ENCODE results near the gene AKR1A1. TPM values are rescaled to one million over a fixed set of nuclear protein-coding genes. Genes with fewer than 3 reads are reported as not detected.
A peak's percentile ranks its signal among the peaks of the same experiment; 100 is the strongest.

The AKR1A1 gene
- total RNA-seq, 1 experiment from 2014 or later, result 94.9 TPM

GRCh38 chr1:45535988-45536766 is 14.4 kb upstream of the AKR1A1 start:
- peak overlapping the region; percentile 46 for H3K4me2 ChIP-seq (ENCODE audit: low read length)
- POLR2A ChIA-PET (ENCODE audit: unreplicated experiment), result no interaction called here

GRCh38 chr1:45536886-45537285 is 13.7 kb upstream of the AKR1A1 start:
- Histone ChIP-seq H3K4me1 (ENCODE audit: insufficient read depth, low read length) (peaks cover 17% of the 10 kb centered on the region), H3K79me2 (ENCODE audit: low read length) (no peaks in the 10 kb centered on the region), H3K4me3 (ENCODE audit: low read length) (no peak overlapping the region), H3F3A (ENCODE audit: low read length, unreplicated experiment) (no peaks in the 10 kb centered on the region), H4K20me1 (ENCODE audit: low read length) (no peaks in the 10 kb centered on the region), H3K9ac (ENCODE audit: low read length) (no peak overlapping the region), H3K27me3 (ENCODE audit: low read length) (no peaks in the 10 kb centered on the region), H3K4me2 (ENCODE audit: low read length) (peak overlapping the region; percentile 46; the same call in 1 of the 2 replicates), H3K9me3 (ENCODE audit: low read length) (no peaks in the 10 kb centered on the region), H3K9me2 (replicated peaks; ENCODE audit: low read length) (no peaks in the 10 kb centered on the region), H3K36me3 (ENCODE audit: low read depth, low read length) (no peaks in the 10 kb centered on the region), H2AFZ (ENCODE audit: low read length) (no peak overlapping the region), H3K27ac (ENCODE audit: low read length) (no peak overlapping the region)
- TF ChIP-seq EZH2phosphoT487 (IDR thresholded peaks at IDR 0.05; ENCODE audit: borderline replicate concordance, low read length) (no peak), CTCF (conservative IDR thresholded peaks at IDR 0.05; ENCODE audit: low read depth, low read length) (no peak), EZH2 (IDR thresholded peaks at IDR 0.05; ENCODE audit: low read length, unreplicated experiment) (no peak)
- POLR2A ChIA-PET (ENCODE audit: unreplicated experiment), result no interaction called here
- intact Hi-C loops (cut with micrococcal nuclease), result no loop called here
- CTCF ChIA-PET, result no interaction called here
- DNase-seq, result no peak
- BruUV-seq (replicated peaks), result no TSS peak
- ATAC-seq, result no peak

More at GRCh38 chr1:45535988-45536766, 14.4 kb upstream of the AKR1A1 start:
- Histone ChIP-seq H3K27ac (ENCODE audit: low read length) (no peak overlapping the region), H3K4me3 (ENCODE audit: low read length) (no peak overlapping the region), H3K79me2 (ENCODE audit: low read length) (no peaks in the 10 kb centered on the region), H3K9me3 (ENCODE audit: low read length) (no peaks in the 10 kb centered on the region), H4K20me1 (ENCODE audit: low read length) (no peaks in the 10 kb centered on the region), H2AFZ (ENCODE audit: low read length) (no peak overlapping the region), H3F3A (ENCODE audit: low read length, unreplicated experiment) (no peaks in the 10 kb centered on the region), H3K27me3 (ENCODE audit: low read length) (no peaks in the 10 kb centered on the region), H3K9ac (ENCODE audit: low read length) (no peak overlapping the region), H3K9me2 (replicated peaks; ENCODE audit: low read length) (no peaks in the 10 kb centered on the region), H3K4me1 (ENCODE audit: insufficient read depth, low read length) (peaks cover 17% of the 10 kb centered on the region), H3K36me3 (ENCODE audit: low read depth, low read length) (no peaks in the 10 kb centered on the region)
- TF ChIP-seq EZH2phosphoT487 (IDR thresholded peaks at IDR 0.05; ENCODE audit: borderline replicate concordance, low read length) (no peak), EZH2 (IDR thresholded peaks at IDR 0.05; ENCODE audit: low read length, unreplicated experiment) (no peak), CTCF (conservative IDR thresholded peaks at IDR 0.05; ENCODE audit: low read depth, low read length) (no peak)
- intact Hi-C loops (cut with micrococcal nuclease), result no loop called here
- DNase-seq (peak; percentile 54), ATAC-seq (peak; percentile 91)
- CTCF ChIA-PET, result no interaction called here
- no TSS peak for BruUV-seq (replicated peaks)

- TF ChIP-seq EZH2 (IDR thresholded peaks at IDR 0.05; ENCODE audit: low read length, unreplicated experiment), result no peak
- no peak for TF ChIP-seq EZH2phosphoT487 (IDR thresholded peaks at IDR 0.05; ENCODE audit: borderline replicate concordance, low read length)
- TF ChIP-seq CTCF (conservative IDR thresholded peaks at IDR 0.05; ENCODE audit: low read depth, low read length), result no peak
- H3K4me1 ChIP-seq (ENCODE audit: insufficient read depth, low read length), result peaks cover 15% of the 10 kb centered on the region
- H3K79me2 ChIP-seq (ENCODE audit: low read length), result no peaks in the 10 kb centered on the region
- no peak overlapping the region for H3K27ac ChIP-seq (ENCODE audit: low read length)
- H3K36me3 ChIP-seq (ENCODE audit: low read depth, low read length), result no peaks in the 10 kb centered on the region
- no peaks in the 10 kb centered on the region for H3K9me3 ChIP-seq (ENCODE audit: low read length)
- H3K4me3 ChIP-seq (ENCODE audit: low read length), result no peak overlapping the region
- no peak overlapping the region for H2AFZ ChIP-seq (ENCODE audit: low read length)
- H3K4me2 ChIP-seq (ENCODE audit: low read length), result no peak overlapping the region
- H3K9me2 ChIP-seq (replicated peaks; ENCODE audit: low read length), result no peaks in the 10 kb centered on the region
- H3F3A ChIP-seq (ENCODE audit: low read length, unreplicated experiment), result no peaks in the 10 kb centered on the region
- no peaks in the 10 kb centered on the region for H4K20me1 ChIP-seq (ENCODE audit: low read length)
- no peak overlapping the region for H3K9ac ChIP-seq (ENCODE audit: low read length)
- DNase-seq, result no peak
- ChIA-PET CTCF (no interaction called here), POLR2A (ENCODE audit: unreplicated experiment) (no interaction called here)
- intact Hi-C loops (cut with micrococcal nuclease), result no loop called here
- BruUV-seq (replicated peaks), result no TSS peak
- H3K27me3 ChIP-seq (ENCODE audit: low read length), result no peaks in the 10 kb centered on the region
- ATAC-seq, result no peak
These were observed 9.4 kb upstream of the AKR1A1 start for GRCh38 chr1:45541193-45541592.

All from PC-3 (cell line).